ENCODE results near the gene KRT84.

GRCh38 chr12:52355176-52355575 lies 30.3 kb downstream of the KRT84 start:
- no peak for TF ChIP-seq TARDBP (IDR thresholded peaks at IDR 0.05)
- TF ChIP-seq SRSF9 (IDR thresholded peaks at IDR 0.05; ENCODE audit: borderline replicate concordance, low read depth, low read length): no peak
- TF ChIP-seq GABPA (tag; conservative IDR thresholded peaks at IDR 0.05; ENCODE audit: low read depth): no peak
- no peak for TF ChIP-seq CTCF (IDR thresholded peaks at IDR 0.05 in 2 of 3, conservative IDR thresholded peaks at IDR 0.05 in 1 of 3; ENCODE audit: insufficient read depth in 2 of 3, low read depth in 1 of 3, low read length in 3 of 3)
- TF ChIP-seq, protein P1, sequence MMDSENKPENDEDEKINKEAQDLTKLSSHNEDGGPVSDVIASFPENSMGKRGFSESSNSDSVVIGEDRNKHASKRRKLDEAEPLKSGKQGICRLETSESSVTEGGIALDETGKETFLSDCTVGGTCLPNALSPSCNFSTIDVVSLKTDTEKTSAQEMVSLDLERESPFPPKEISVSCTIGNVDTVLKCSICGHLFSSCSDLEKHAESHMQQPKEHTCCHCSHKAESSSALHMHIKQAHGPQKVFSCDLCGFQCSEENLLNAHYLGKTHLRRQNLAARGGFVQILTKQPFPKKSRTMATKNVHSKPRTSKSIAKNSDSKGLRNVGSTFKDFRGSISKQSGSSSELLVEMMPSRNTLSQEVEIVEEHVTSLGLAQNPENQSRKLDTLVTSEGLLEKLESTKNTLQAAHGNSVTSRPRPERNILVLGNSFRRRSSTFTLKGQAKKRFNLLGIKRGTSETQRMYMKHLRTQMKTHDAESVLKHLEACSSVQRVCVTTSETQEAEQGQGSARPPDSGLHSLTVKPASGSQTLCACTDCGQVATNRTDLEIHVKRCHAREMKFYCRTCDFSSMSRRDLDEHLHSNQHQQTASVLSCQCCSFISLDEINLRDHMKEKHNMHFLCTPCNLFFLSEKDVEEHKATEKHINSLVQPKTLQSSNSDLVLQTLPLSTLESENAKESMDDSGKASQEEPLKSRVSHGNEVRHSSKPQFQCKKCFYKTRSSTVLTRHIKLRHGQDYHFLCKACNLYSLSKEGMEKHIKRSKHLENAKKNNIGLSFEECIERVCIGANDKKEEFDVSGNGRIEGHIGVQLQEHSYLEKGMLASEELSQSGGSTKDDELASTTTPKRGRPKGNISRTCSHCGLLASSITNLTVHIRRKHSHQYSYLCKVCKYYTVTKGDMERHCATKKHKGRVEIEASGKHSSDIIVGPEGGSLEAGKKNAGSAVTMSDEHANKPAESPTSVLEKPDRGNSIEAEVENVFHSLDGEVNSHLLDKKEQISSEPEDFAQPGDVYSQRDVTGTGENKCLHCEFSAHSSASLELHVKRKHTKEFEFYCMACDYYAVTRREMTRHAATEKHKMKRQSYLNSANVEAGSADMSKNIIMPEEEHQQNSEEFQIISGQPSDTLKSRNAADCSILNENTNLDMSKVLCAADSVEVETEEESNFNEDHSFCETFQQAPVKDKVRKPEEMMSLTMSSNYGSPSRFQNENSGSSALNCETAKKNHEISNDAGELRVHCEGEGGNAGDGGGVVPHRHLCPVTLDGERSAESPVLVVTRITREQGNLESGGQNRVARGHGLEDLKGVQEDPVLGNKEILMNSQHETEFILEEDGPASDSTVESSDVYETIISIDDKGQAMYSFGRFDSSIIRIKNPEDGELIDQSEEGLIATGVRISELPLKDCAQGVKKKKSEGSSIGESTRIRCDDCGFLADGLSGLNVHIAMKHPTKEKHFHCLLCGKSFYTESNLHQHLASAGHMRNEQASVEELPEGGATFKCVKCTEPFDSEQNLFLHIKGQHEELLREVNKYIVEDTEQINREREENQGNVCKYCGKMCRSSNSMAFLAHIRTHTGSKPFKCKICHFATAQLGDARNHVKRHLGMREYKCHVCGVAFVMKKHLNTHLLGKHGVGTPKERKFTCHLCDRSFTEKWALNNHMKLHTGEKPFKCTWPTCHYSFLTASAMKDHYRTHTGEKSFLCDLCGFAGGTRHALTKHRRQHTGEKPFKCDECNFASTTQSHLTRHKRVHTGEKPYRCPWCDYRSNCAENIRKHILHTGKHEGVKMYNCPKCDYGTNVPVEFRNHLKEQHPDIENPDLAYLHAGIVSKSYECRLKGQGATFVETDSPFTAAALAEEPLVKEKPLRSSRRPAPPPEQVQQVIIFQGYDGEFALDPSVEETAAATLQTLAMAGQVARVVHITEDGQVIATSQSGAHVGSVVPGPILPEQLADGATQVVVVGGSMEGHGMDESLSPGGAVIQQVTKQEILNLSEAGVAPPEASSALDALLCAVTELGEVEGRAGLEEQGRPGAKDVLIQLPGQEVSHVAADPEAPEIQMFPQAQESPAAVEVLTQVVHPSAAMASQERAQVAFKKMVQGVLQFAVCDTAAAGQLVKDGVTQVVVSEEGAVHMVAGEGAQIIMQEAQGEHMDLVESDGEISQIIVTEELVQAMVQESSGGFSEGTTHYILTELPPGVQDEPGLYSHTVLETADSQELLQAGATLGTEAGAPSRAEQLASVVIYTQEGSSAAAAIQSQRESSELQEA (IDR thresholded peaks at IDR 0.05; ENCODE audit: low read depth): no peak
- no peak for TF ChIP-seq FOXP1 (CRISPR knock-in tag; IDR thresholded peaks at IDR 0.05)
- no peak for TF ChIP-seq ZKSCAN3 (CRISPR knock-in tag; IDR thresholded peaks at IDR 0.05)
- TF ChIP-seq, protein P2, sequence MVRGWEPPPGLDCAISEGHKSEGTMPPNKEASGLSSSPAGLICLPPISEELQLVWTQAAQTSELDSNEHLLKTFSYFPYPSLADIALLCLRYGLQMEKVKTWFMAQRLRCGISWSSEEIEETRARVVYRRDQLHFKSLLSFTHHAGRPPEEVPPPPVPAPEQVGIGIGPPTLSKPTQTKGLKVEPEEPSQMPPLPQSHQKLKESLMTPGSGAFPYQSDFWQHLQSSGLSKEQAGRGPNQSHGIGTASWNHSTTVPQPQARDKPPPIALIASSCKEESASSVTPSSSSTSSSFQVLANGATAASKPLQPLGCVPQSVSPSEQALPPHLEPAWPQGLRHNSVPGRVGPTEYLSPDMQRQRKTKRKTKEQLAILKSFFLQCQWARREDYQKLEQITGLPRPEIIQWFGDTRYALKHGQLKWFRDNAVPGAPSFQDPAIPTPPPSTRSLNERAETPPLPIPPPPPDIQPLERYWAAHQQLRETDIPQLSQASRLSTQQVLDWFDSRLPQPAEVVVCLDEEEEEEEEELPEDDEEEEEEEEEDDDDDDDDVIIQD (CRISPR knock-in tag; IDR thresholded peaks at IDR 0.05): no peak
- TF ChIP-seq MEIS2 (IDR thresholded peaks at IDR 0.05; ENCODE audit: partially characterized antibody): no peak
- no peak for TF ChIP-seq SREBF1 (IDR thresholded peaks at IDR 0.05; ENCODE audit: borderline replicate concordance, low read depth, low read length)
- TF ChIP-seq, protein P3, sequence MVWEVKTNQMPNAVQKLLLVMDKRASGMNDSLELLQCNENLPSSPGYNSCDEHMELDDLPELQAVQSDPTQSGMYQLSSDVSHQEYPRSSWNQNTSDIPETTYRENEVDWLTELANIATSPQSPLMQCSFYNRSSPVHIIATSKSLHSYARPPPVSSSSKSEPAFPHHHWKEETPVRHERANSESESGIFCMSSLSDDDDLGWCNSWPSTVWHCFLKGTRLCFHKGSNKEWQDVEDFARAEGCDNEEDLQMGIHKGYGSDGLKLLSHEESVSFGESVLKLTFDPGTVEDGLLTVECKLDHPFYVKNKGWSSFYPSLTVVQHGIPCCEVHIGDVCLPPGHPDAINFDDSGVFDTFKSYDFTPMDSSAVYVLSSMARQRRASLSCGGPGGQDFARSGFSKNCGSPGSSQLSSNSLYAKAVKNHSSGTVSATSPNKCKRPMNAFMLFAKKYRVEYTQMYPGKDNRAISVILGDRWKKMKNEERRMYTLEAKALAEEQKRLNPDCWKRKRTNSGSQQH (CRISPR knock-in tag; IDR thresholded peaks at IDR 0.05): no peak
